ENCODE data around the gene CARMIL1.

DNA sequence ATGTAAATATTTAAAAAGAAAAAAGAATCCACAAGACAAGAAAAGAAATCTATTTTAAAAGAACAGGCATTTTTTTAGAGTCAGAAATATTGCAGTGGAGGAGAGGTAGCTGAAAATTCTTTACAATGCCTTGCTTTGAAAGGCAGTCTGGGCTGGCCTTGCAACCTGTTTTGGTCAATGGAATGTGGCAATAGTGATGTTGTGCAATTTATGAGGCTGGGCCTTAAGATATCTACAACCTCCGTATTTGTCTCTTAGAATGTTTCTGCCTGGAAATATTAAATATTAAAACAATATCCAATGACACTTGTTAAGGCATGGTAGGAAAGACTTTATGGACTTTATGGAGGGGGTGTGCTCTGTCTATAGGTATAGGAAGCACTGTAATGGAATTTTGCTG is 358.0 kb downstream of the CARMIL1 start:
- TF ChIP-seq CTCF (IDR thresholded peaks at IDR 0.05) (no peak), POLR2AphosphoS5 (IDR thresholded peaks at IDR 0.05) (no peak), POLR2A (IDR thresholded peaks at IDR 0.05) (no peak)

All from breast epithelium (tissue), 3 donors.